Measurements from ENCODE around the gene CNGB1. TPM values are rescaled to one million over a fixed set of nuclear protein-coding genes. Genes with fewer than 3 reads are reported as not detected.

The CNGB1 gene
- polyA plus RNA-seq, 2 of the 4 experiments (the other 2 are of a cell fraction) = 0.23 to 0.39 TPM

DNA sequence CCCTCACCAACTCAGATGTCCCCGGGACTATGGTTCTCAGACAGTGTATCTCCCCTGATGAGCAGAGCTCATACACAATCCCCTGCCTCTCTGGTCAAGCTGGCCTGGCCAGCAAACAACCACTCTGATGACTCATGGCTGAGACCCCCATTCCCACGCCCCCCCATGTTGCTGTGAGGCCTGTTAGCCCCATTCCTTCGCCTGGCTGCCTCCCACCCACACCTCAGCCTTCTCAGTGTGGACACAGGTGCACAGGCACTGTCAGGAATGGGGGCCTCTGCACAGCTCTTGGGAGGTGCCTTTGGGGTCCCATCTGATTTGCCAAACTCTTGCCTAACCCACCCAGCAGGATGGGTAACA, 80.2 kb downstream of the CNGB1 start:
- no peak for FAIRE-seq
- Histone ChIP-seq H3K4me3 (no peak overlapping the region), H3K9me3 (no peaks in the 10 kb centered on the region), H3K4me1 (peaks cover 62% of the 10 kb centered on the region), H3K4me2 (no peak overlapping the region), H3K27ac (peak overlapping the region; percentile 94 to 95)
- WGBS (ENCODE audit: missing lambda C conversion rate) = 93% methylated on average over 3 of the region's 3 CpGs
- ChIA-PET CTCF (interaction anchor here (0.9 to 2.1 kb wide), 6 partner anchors 9 to 115 kb away, joined by 3 to 7 read pairs (median 3); no protein-coding TSS in a partner anchor), POLR2A (no interaction called here)
- TF ChIP-seq HOXB5 (CRISPR knock-in tag; IDR thresholded peaks at IDR 0.05) (no peak), POLR2AphosphoS2 (conservative IDR thresholded peaks at IDR 0.05; ENCODE audit: low read length) (no peak), TFCP2L1 (CRISPR knock-in tag; IDR thresholded peaks at IDR 0.05) (no peak), ESRRA (IDR thresholded peaks at IDR 0.05; ENCODE audit: borderline replicate concordance, low read length) (no peak), RCOR1 (IDR thresholded peaks at IDR 0.05; ENCODE audit: low read depth, low read length) (no peak)
- TF ChIP-seq, protein P1, sequence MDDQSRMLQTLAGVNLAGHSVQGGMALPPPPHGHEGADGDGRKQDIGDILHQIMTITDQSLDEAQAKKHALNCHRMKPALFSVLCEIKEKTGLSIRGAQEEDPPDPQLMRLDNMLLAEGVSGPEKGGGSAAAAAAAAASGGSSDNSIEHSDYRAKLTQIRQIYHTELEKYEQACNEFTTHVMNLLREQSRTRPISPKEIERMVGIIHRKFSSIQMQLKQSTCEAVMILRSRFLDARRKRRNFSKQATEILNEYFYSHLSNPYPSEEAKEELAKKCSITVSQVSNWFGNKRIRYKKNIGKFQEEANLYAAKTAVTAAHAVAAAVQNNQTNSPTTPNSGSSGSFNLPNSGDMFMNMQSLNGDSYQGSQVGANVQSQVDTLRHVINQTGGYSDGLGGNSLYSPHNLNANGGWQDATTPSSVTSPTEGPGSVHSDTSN (IDR thresholded peaks at IDR 0.05) = no peak
- no peak for DNase-seq (ENCODE audit: low read depth in 1 of 2, low spot score in 1 of 2)
- ATAC-seq = no peak

DNA sequence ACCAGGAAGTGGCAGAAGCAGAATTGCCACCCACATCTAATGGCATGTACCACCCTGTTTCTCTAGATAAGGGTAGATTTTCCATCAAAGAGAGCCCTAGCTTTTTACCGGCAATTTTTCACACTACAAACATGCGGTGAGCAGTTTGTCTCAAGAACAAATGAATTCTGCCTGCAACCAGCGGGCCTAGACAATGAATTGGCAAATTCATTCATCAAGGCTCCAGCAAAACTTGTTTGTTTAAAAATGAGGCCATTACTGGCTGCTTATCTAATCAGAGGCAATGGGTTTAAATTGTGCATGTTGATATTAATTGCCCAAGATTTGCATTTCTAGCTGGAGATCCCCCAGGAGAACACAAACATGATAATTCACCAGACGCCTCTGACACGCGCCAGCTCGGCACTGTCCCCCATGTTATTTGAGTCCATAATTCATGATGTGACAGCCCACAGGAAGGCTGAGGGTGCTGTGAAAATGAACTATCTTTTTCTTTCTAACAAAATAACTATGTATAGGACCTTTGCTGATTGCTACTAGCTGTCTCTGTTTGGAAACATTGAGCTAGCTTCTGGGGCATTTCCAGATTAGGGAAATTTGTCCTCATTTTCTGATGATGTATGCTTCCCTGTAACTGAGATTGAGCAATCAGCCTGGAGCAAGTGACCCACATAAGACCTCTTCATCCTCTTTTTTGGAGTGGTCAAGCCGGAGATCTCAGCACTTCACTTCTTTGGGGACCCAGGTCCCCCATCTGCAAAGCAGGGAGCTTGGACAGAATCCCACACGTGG, 80.8 kb downstream of the CNGB1 start:
- ATAC-seq (no peak), FAIRE-seq (no peak), DNase-seq (ENCODE audit: low read depth in 1 of 2, low spot score in 1 of 2) (no peak)
- ChIA-PET CTCF (interaction anchor here (0.6 to 2.1 kb wide), 13 partner anchors 8 to 116 kb away, joined by 3 to 7 read pairs (median 3); no protein-coding TSS in a partner anchor), POLR2A (no interaction called here)
- Histone ChIP-seq H3K4me2 (peak overlapping the region; percentile 18; the same call in 2 of the 3 replicates), H3K4me1 (peaks cover 56% of the 10 kb centered on the region), H3K9me3 (no peaks in the 10 kb centered on the region), H3K27ac (peak overlapping the region; percentile 94 to 95), H3K4me3 (no peak overlapping the region)
- 78% methylated on average over 9 of the region's 9 CpGs for WGBS (ENCODE audit: missing lambda C conversion rate)
- TF ChIP-seq EHF (CRISPR knock-in tag; IDR thresholded peaks at IDR 0.05) = no peak
- TF ChIP-seq, protein P2, sequence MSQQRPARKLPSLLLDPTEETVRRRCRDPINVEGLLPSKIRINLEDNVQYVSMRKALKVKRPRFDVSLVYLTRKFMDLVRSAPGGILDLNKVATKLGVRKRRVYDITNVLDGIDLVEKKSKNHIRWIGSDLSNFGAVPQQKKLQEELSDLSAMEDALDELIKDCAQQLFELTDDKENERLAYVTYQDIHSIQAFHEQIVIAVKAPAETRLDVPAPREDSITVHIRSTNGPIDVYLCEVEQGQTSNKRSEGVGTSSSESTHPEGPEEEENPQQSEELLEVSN (IDR thresholded peaks at IDR 0.05; ENCODE audit: borderline replicate concordance, low read depth) = 0 out of 2 replicates have a peak, but pooled peaks have one; percentile 32
- TF ChIP-seq, protein P3, sequence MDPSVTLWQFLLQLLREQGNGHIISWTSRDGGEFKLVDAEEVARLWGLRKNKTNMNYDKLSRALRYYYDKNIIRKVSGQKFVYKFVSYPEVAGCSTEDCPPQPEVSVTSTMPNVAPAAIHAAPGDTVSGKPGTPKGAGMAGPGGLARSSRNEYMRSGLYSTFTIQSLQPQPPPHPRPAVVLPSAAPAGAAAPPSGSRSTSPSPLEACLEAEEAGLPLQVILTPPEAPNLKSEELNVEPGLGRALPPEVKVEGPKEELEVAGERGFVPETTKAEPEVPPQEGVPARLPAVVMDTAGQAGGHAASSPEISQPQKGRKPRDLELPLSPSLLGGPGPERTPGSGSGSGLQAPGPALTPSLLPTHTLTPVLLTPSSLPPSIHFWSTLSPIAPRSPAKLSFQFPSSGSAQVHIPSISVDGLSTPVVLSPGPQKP (IDR thresholded peaks at IDR 0.05; ENCODE audit: low read depth, low read length) = no peak
- no peak for TF ChIP-seq CHD4 (IDR thresholded peaks at IDR 0.05; ENCODE audit: borderline replicate concordance)
- TF ChIP-seq CEBPB (IDR thresholded peaks at IDR 0.05) = peak; percentile 57 to 85; a peak in 3 of 4 replicates
- TF ChIP-seq, protein P4, sequence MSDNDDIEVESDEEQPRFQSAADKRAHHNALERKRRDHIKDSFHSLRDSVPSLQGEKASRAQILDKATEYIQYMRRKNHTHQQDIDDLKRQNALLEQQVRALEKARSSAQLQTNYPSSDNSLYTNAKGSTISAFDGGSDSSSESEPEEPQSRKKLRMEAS (IDR thresholded peaks at IDR 0.05) = peak; percentile 22; the same call in 1 of the 2 replicates
- TF ChIP-seq CBX8 (IDR thresholded peaks at IDR 0.05) = no peak

DNA sequence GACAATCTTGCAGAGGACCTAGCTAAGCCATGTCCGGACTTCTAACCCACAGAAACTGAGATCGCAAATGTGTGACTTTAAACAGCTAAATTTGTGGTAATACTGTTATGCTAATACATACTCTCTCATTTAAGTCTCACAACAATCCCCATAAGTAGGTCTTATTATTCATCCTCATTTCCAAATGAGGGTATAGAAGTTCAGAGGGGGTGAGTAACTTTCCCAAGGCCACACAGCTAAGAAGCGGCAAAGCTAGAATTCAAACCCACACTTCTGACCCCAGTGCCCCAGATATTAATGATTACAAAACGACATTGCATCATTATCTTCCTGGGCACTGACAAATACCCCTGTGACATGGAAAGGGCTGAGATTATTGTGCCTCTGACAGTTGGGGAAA, 81.4 kb downstream of the CNGB1 start:
- H3K4me1 ChIP-seq = peaks cover 50% of the 10 kb centered on the region
- no peaks in the 10 kb centered on the region for H3K9me3 ChIP-seq
- DNase-seq (ENCODE audit: low read depth in 1 of 2, low spot score in 1 of 2) (no peak), FAIRE-seq (no peak), ATAC-seq (no peak)
- no peak overlapping the region for H3K4me3 ChIP-seq
- ChIA-PET POLR2A (no interaction called here), CTCF (interaction anchor here (0.6 to 2.1 kb wide), 10 partner anchors 9 to 31 kb away, joined by 3 to 7 read pairs (median 4); no protein-coding TSS in a partner anchor)
- peak overlapping the region; percentile 94 to 95 for H3K27ac ChIP-seq
- H3K4me2 ChIP-seq = peak overlapping the region; percentile 18; the same call in 2 of the 3 replicates
- 79% methylated on average over 4 of the region's 4 CpGs for WGBS (ENCODE audit: missing lambda C conversion rate)
- no peak for TF ChIP-seq HOXB5 (CRISPR knock-in tag; IDR thresholded peaks at IDR 0.05)
- no peak for TF ChIP-seq RCOR1 (IDR thresholded peaks at IDR 0.05; ENCODE audit: low read depth, low read length)
- peak in 1 of 2 experiments; percentile 48; a peak in 1 of 4 replicates for TF ChIP-seq CEBPB (IDR thresholded peaks at IDR 0.05)
- TF ChIP-seq EHMT2 (IDR thresholded peaks at IDR 0.05; ENCODE audit: low read depth) = no peak
- no peak for TF ChIP-seq TP53 (CRISPR knock-in tag; IDR thresholded peaks at IDR 0.05)
- TF ChIP-seq ZFP36 (IDR thresholded peaks at IDR 0.05; ENCODE audit: borderline replicate concordance, partially characterized antibody) = peak; percentile 40
- no peak for TF ChIP-seq NR3C1 (IDR thresholded peaks at IDR 0.05)
